HG03342 (cell line): Measurements from ENCODE around the gene SAMM50.

Experiments
- ATAC-seq: cut with Tn5 transposase; IDR thresholded peaks from one replicate; pipeline ENCODE4 v1.9.1; 2021; ENCODE audit warnings: mild to moderate bottlenecking, moderate library complexity; ENCODE audit not compliant: unreplicated experiment

SAMM50 gene

GRCh38 chr22:43955040-43955882 is at the start of gene SAMM50:
SAMM50 (plus strand) TSS chr22:43955442; CDS start chr22:43955578, 136 bp downstream.
- ATAC-seq, result peak; percentile 89

GRCh38 chr22:43905681-43906080 is 49.6 kb upstream of the SAMM50 start:
- ATAC-seq, result no peak

DNA sequence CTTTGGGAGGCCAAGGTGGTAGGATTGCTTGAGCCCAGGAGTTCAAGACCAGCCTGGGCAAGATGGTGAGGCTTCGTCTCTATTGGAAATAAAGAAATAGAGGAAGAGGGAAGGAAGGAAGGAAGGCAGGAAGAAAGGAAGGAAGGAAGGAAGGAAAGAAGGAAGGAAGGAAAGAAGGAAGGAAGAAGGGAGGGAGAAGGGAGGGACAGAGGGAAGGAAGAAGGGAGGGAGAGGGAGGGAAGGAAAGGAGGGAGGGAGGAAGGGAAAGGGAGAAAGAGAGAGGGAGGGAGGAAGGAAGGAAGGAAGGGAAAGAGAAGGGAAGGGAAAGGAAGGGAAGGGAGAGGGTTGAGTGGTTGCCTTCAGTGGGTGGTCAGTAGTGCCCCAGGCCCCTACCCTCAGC is 45.5 kb upstream of the SAMM50 start:
- ATAC-seq, result no peak

GRCh38 chr22:43910178-43910695 is 45.0 kb upstream of the SAMM50 start:
- ATAC-seq, result no peak

DNA sequence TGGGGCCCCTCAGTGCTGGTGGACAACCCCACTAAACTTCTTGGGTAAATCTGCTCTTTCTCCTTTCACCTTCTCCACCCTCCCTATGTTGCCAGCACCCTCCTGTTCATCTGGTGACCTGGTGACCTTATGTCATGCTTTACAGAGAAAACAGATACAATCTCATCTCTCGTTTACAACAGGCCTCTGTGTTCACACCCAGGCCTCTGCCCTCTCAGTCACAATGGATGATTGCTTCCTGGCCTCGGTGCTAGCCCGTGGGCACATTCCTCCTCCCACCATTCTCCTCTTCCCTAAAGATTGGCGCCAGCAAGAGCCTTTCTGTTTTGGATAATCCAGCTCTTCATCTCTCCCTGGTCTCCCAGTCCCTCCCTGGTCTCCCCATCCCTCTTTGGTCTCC is 43.9 kb upstream of the SAMM50 start:
- no peak for ATAC-seq

DNA sequence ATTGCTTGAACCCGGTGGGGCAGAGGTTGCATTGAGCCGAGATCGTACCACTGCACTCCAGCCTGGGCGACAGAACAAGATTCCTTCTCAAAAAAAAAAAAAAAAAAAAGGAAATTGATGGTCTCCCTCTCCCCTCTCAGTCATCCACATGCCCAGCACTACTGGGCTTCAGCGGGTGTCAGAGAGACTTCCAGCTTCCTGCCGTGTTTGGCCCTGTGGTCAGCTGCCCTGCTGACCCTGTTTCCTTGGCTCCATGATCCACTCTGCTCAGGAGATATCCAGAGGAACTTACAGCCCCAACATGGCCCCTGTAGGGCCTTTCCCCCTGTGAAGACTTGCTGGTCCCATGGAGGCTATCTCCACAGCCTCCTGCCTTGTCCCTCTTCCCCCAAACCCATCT is 37.7 kb upstream of the SAMM50 start:
- no peak for ATAC-seq

DNA sequence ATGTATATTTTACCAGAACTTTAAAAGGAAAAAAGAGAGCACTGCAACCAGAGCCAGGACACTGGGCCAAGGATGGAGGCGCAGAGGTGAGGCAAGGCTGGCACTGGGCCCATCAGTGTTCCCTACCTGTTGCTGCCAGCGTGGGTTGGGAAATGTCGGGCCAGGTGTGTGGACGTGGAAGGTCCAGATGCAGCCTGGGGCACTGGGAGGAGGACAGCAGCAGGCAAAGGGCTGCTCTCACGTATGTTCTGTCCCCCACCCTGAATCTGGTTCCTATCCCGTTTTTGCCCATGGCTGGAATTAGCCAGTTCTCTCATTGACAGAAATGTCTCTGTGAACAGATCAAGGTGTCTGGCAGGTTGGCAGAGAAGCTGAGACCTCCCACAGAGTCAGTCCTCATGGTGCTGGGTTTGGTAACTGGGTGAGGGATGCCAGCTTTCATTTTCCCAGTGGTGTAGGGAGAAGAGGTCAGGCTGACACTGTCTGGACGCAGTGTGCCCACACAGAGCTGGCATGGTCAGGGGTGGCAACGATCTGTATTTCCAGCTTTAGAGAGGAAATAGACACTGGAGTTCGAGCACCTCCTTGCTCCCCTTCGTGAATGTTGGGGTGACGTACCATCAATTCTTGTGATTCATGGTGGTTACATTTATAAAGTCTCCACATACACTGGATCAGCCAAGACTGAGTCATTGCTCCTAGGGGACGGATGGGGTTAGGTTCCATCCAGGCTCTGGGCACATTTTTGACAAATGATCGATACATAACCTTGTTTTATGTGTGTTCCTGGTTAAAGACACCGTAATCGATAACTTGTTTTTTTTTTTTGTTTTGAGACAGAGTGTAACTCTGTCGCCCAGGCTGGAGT is 35.9 kb upstream of the SAMM50 start:
- no peak for ATAC-seq

- ATAC-seq, result no peak
Observed at GRCh38 chr22:43921370-43921769, 33.9 kb upstream of the SAMM50 start.

DNA sequence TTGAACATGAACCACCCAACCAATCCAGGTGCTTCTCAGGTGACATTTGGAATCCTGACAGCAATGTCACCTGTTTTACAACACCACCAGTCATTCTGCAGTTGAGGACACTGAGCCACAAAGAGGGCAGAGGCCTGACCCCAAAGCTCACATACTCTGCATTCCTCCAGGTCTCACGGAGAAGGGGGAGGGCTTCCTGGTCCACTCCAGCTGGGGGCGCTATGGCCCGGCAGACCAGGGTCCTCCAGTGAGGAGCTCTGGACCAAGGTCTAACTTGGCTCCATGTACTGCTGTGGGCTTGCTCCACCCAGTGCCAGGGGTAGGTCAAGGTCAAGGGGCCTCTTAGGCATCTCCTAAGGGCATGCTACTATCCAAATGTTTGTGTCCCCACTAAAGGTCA is 33.1 kb upstream of the SAMM50 start:
- ATAC-seq, result no peak

DNA sequence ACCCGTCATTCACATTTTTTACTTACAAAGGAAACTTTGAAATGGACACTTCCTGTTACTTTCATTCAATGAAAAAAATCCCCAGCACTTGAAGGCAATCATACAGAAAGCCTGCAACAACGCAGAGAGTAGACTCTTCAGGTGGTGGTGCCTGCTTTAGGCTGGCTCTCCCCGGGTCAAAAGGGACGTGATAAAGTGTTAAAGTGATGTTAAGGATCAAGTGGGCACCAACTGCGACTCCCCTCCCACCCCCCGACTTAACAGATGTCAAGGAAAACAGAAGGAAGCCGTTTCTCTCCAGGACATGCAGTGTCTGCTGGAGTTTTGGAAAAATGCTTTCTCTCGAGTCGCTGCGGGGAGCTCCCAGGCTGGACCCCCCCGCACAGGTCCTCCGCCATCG is 32.1 kb upstream of the SAMM50 start:
- ATAC-seq, result no peak

GRCh38 chr22:43923631-43924464 is 31.4 kb upstream of the SAMM50 start, which contains the start of gene PNPLA3:
PNPLA3 (plus strand) TSS chr22:43923805; CDS start chr22:43923912, 107 bp downstream.
- no peak for ATAC-seq

- ATAC-seq, result no peak
Observed at GRCh38 chr22:43924877-43925276, 30.4 kb upstream of the SAMM50 start.

GRCh38 chr22:43925433-43926348 is 29.6 kb upstream of the SAMM50 start:
- no peak for ATAC-seq

- ATAC-seq, result no peak
Observed at GRCh38 chr22:43926349-43926710, 28.9 kb upstream of the SAMM50 start.

DNA sequence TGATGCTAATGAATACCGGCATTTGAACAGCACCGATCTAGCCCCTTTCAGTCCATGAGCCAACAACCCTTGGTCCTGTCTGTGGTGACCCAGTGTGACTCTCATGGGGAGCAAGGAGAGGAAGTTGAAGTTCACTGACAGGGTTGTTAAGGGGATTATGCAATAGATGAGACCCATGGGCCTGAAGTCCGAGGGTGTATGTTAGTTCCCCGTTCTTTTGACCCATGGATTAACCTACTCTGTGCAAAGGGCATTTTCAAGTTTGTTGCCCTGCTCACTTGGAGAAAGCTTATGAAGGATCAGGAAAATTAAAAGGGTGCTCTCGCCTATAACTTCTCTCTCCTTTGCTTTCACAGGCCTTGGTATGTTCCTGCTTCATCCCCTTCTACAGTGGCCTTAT is 26.8 kb upstream of the SAMM50 start:
- ATAC-seq, result no peak

DNA sequence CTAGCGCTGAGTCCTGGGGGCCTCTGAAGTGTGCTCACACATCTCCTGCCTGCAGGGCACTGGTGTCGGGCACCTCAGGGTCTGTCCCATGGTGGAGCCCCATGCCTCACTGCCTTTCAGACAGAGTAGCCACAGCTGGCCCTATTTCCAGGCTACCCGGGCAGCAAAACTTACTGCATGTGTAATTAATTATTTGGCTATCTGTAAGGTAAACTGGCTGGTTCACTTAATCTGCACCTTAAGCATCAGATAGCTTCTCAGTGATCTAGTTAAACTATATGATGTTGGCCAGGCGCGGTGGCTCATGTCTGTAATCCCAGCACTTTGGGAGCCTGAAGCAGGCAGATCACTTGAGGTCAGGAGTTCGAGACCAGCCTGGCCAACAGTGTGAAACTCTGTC is 26.3 kb upstream of the SAMM50 start:
- ATAC-seq, result no peak

GRCh38 chr22:43931771-43932170 is 23.5 kb upstream of the SAMM50 start:
- ATAC-seq, result no peak

DNA sequence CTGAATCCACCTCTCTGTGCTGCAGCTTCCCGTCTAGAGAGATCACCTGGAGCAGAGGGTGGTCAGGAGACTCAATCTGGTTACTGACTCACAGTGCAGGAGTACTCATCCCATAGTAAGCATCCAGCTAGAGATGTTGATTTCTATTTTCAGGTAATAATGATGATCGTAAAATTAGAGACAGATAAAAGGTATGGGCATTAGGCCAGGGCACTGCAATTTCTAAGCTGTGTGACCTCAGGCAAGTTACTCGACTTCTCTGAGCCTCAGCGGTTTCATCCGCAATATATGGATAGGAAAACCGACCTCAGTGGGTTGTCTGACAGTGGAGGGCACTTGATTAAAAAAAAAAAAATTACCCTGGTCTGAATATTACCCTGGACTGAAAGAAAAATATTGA is 13.8 kb upstream of the SAMM50 start:
- no peak for ATAC-seq

DNA sequence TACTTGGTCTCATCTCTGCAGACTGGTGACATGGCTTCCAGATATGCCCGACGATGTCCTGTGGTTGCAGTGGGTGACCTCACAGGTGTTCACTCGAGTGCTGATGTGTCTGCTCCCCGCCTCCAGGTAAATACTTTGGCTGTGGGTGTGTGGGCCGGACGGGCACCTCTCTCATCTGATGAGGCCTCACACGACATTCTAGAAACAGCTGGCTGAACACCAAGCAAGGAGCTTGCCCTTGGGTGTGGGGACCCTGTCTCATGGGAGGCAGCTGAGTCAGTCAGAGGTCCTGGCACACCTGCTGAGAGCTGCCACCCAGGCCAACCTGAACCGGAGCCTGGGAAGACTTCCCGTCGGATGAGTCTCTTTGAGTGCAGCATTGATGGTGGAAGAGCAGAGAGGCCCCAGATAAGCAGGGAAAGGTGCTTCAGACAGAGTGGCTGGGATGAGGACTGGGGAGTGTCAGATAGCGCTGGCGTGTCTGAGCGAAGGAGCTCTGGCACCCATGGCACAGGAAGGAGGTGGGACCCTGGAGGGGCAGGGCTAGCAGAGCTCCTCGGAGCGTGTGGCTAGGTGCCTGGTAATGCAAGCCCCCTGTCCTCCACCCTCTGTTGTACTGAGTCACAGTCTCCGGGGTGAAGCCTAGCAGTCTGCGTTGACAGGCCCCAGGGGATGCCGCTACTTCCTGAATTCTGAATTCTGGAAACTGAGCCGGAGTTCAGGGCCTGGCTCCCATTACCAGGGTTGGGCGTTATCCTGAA is 10.4 kb upstream of the SAMM50 start:
- no peak for ATAC-seq
